Osteoblast (primary cell): Measurements from ENCODE around the gene SARDH. TPM values are rescaled to one million over a fixed set of nuclear protein-coding genes. Genes with fewer than 3 reads are reported as not detected.

Source experiments
- DNase-seq: peaks from one replicate; pipeline ENCODE4 v3.0.0; 2011; ENCODE audit warnings: low spot score, mixed read lengths; ENCODE audit not compliant: insufficient read length; ENCODE audit errors: missing footprints
- H2AFZ ChIP-seq: 2 replicates; pipeline ENCODE4 v1.6.0; 2011; ENCODE audit warnings: mild to moderate bottlenecking, low read length
- H3K27ac ChIP-seq: 2 replicates; pipeline ENCODE4 v1.5.1; 2011; ENCODE audit warnings: mild to moderate bottlenecking, low read depth, low read length, moderate library complexity
- H3K27me3 ChIP-seq: 2 replicates; pipeline ENCODE4 v1.6.0; 2012; ENCODE audit warnings: mild to moderate bottlenecking, control low read depth, inconsistent platforms, low read length, moderate library complexity; ENCODE audit not compliant: insufficient read depth
- H3K36me3 ChIP-seq: 2 replicates; pipeline ENCODE4 v1.5.1; 2011; ENCODE audit warnings: mild to moderate bottlenecking, low read length, control low read depth, moderate library complexity; ENCODE audit not compliant: insufficient read depth
- H3K4me1 ChIP-seq: 2 replicates; pipeline ENCODE4 v1.5.1; 2011; ENCODE audit warnings: mild to moderate bottlenecking, low read length, control low read depth, moderate library complexity; ENCODE audit not compliant: insufficient read depth
- H3K4me2 ChIP-seq: 2 replicates; pipeline ENCODE4 v1.6.0; 2011; ENCODE audit warnings: mild to moderate bottlenecking, low read length; ENCODE audit not compliant: insufficient read depth
- H3K4me3 ChIP-seq: fragments of 200-600 bp; sonication (generic); 3 replicates; pipeline ENCODE4 v1.5.1; 2012; ENCODE audit warnings: mild to moderate bottlenecking, low read length, inconsistent platforms; ENCODE audit not compliant: insufficient read depth
- H3K79me2 ChIP-seq: 2 replicates; pipeline ENCODE4 v1.6.0; 2012; ENCODE audit warnings: mild to moderate bottlenecking, low read length, control low read depth, inconsistent platforms; ENCODE audit not compliant: insufficient read depth
- H3K9me3 ChIP-seq: 2 replicates; pipeline ENCODE4 v1.5.1; 2011; ENCODE audit warnings: low read depth, low read length, control low read depth
- H4K20me1 ChIP-seq: 2 replicates; pipeline ENCODE4 v1.6.0; 2012; ENCODE audit warnings: mild to moderate bottlenecking, low read length, control low read depth; ENCODE audit not compliant: insufficient read depth
- CTCF ChIP-seq: IDR thresholded peaks from 2 replicates; pipeline ENCODE4 v1.5.1; 2011; ENCODE audit warnings: mild to moderate bottlenecking, low read depth, low read length, moderate library complexity; ENCODE audit errors: extremely low read depth
- total RNA-seq: library from RNA; depleted of rRNA; stranded (reverse); fragments of >200 nt; gene quantifications from 2 replicates; pipeline ENCODE4 v1.2.3, GENCODE V29; 2012

Gene SARDH
- total RNA-seq, 1 donor = 5.4 TPM

- H3K79me2 ChIP-seq = no peaks in the 10 kb centered on the region
- H4K20me1 ChIP-seq = no peaks in the 10 kb centered on the region
- no peak for TF ChIP-seq CTCF
- H3K4me3 ChIP-seq = no peak overlapping the region
- H2AFZ ChIP-seq = no peak overlapping the region
- DNase-seq = peak; percentile 82
- no peaks in the 10 kb centered on the region for H3K9me3 ChIP-seq
- no peaks in the 10 kb centered on the region for H3K36me3 ChIP-seq
- no peaks in the 10 kb centered on the region for H3K27me3 ChIP-seq
- H3K27ac ChIP-seq = no peak overlapping the region
- H3K4me2 ChIP-seq = no peak overlapping the region
- peaks cover 6% of the 10 kb centered on the region for H3K4me1 ChIP-seq
Observed at GRCh38 chr9:133732639-133733408, 5.3 kb downstream of the SARDH start.

- Histone ChIP-seq H3K27ac (no peak overlapping the region), H4K20me1 (no peaks in the 10 kb centered on the region), H3K4me2 (no peak overlapping the region), H3K4me3 (no peak overlapping the region), H3K36me3 (no peaks in the 10 kb centered on the region), H3K4me1 (no peaks in the 10 kb centered on the region), H3K9me3 (no peaks in the 10 kb centered on the region), H3K27me3 (no peaks in the 10 kb centered on the region), H2AFZ (no peak overlapping the region), H3K79me2 (no peaks in the 10 kb centered on the region)
- no peak for TF ChIP-seq CTCF
- DNase-seq = peak; percentile 99
Observed at GRCh38 chr9:133731876-133732638, 6.1 kb downstream of the SARDH start.

- H2AFZ ChIP-seq = no peak overlapping the region
- H3K4me3 ChIP-seq = no peak overlapping the region
- H3K36me3 ChIP-seq = no peaks in the 10 kb centered on the region
- no peak overlapping the region for H3K27ac ChIP-seq
- no peaks in the 10 kb centered on the region for H3K4me1 ChIP-seq
- no peaks in the 10 kb centered on the region for H3K79me2 ChIP-seq
- TF ChIP-seq CTCF = no peak
- no peak overlapping the region for H3K4me2 ChIP-seq
- peak; percentile 56 for DNase-seq
- no peaks in the 10 kb centered on the region for H3K9me3 ChIP-seq
- H3K27me3 ChIP-seq = no peaks in the 10 kb centered on the region
- no peaks in the 10 kb centered on the region for H4K20me1 ChIP-seq
Observed at GRCh38 chr9:133730994-133731715, 7.0 kb downstream of the SARDH start.
